Measurements from ENCODE around the gene C1RL.
A peak's percentile ranks its signal among the peaks of the same experiment; 100 is the strongest.
"Not testable (repeated sequence)": the region's sequence is repeated elsewhere in the genome, so short reads cannot be mapped to it uniquely, and the experiment has no call there.

C1RL gene

GRCh38 chr12:7113389-7113871 is 4.4 kb upstream of the C1RL start:
- DNase-seq: peak; percentile 85

- no peak for DNase-seq
Measured at GRCh38 chr12:7112041-7112440, 3.0 kb upstream of the C1RL start.

GRCh38 chr12:7110661-7111060 is 1.6 kb upstream of the C1RL start:
- DNase-seq: no peak

GRCh38 chr12:7109572-7109920 is 532 bp upstream of the C1RL start:
- DNase-seq: no peak

- peak; percentile 76 for DNase-seq
Measured at GRCh38 chr12:7108003-7108795, 815 bp downstream of the C1RL start.

GRCh38 chr12:7107636-7108002 is 1.4 kb downstream of the C1RL start:
- no peak for DNase-seq

GRCh38 chr12:7107181-7107580 is 1.8 kb downstream of the C1RL start:
- not testable (repeated sequence) for DNase-seq

GRCh38 chr12:7106082-7106481 is 2.9 kb downstream of the C1RL start:
- no peak for DNase-seq

- DNase-seq: no peak
Measured at GRCh38 chr12:7103837-7104584, 5.0 kb downstream of the C1RL start.

GRCh38 chr12:7102582-7102981 is 6.4 kb downstream of the C1RL start:
- DNase-seq: no peak

- no peak for DNase-seq
Measured at GRCh38 chr12:7101694-7102131, 7.3 kb downstream of the C1RL start.

- DNase-seq: no peak
Measured at GRCh38 chr12:7101047-7101693, 7.8 kb downstream of the C1RL start.

- DNase-seq: no peak
Measured at GRCh38 chr12:7100239-7100638, 8.8 kb downstream of the C1RL start.

GRCh38 chr12:7099290-7099996 is 9.6 kb downstream of the C1RL start:
- DNase-seq: peak; percentile 36

- peak; percentile 99 for DNase-seq
Measured at GRCh38 chr12:7096979-7097378, 12.0 kb downstream of the C1RL start.

GRCh38 chr12:7096006-7096932 is 12.7 kb downstream of the C1RL start:
- DNase-seq: no peak

GRCh38 chr12:7093892-7094291 is 15.1 kb downstream of the C1RL start:
- no peak for DNase-seq

GRCh38 chr12:7093486-7093885 is 15.5 kb downstream of the C1RL start:
- no peak for DNase-seq

- no peak for DNase-seq
Measured at GRCh38 chr12:7092986-7093460, 16.0 kb downstream of the C1RL start.

- peak; percentile 96 for DNase-seq
Measured at GRCh38 chr12:7092229-7092985, 16.6 kb downstream of the C1RL start, which contains the start of gene C1R. C1R (minus strand) TSS chr12:7092445; CDS start chr12:7092388, 57 bp downstream.

Measured in NCI-H2171 (cell line).